Activated T-cell treated with anti-CD3 and anti-CD28 coated beads, Interleukin-2, amount 50 U/mL, for 24 hours (primary cell): ENCODE data around the gene CHRNB2.

Experiments
- DNase-seq: peaks from one replicate; pipeline ENCODE4 v3.0.0-alpha.2; 2020
- H3K27ac Mint-ChIP-seq: 2 replicates; pipeline ENCODE4 v1.8.0; 2020; ENCODE audit warnings: mild to moderate bottlenecking, mixed read lengths
- H3K27me3 Mint-ChIP-seq: 2 replicates; pipeline ENCODE4 v1.8.0; 2020; ENCODE audit warnings: mixed read lengths
- H3K36me3 Mint-ChIP-seq: 2 replicates; pipeline ENCODE4 v1.8.0; 2020; ENCODE audit warnings: low read depth, mixed read lengths
- H3K4me1 Mint-ChIP-seq: 2 replicates; pipeline ENCODE4 v1.8.0; 2020; ENCODE audit warnings: low read depth, mixed read lengths
- H3K4me3 Mint-ChIP-seq: 2 replicates; pipeline ENCODE4 v1.8.0; 2020; ENCODE audit warnings: mild to moderate bottlenecking, moderate library complexity, mixed read lengths
- H3K9me3 Mint-ChIP-seq: 2 replicates; pipeline ENCODE4 v1.8.0; 2020; ENCODE audit warnings: mixed read lengths

The CHRNB2 gene

DNA sequence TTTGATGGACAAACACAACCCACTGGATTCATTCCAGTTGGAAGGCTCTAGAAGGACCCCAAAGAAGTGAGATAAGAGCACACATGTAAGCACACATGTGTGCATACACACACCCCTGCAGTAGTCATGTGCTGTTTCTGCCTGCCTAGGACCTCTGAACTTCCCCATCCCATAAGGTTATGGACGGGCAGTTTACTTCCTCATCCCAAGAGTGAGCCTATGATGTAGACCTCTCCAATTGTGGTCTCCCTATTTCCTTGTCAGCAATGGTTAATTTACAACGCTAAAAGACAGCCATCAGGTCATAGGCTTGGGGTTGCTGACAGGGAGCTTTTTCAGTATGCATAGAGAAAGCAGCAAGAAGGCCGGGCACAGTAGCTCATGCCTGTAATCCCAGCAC is 55.8 kb downstream of the CHRNB2 start:
- no peaks in the 10 kb centered on the region for H3K27me3 Mint-ChIP-seq
- H3K4me3 Mint-ChIP-seq, result no peak overlapping the region
- H3K36me3 Mint-ChIP-seq, result peaks cover 77% of the 10 kb centered on the region
- H3K4me1 Mint-ChIP-seq, result peaks cover 68% of the 10 kb centered on the region
- peak overlapping the region; percentile 42 for H3K27ac Mint-ChIP-seq
- no peaks in the 10 kb centered on the region for H3K9me3 Mint-ChIP-seq
- no peak for DNase-seq

DNA sequence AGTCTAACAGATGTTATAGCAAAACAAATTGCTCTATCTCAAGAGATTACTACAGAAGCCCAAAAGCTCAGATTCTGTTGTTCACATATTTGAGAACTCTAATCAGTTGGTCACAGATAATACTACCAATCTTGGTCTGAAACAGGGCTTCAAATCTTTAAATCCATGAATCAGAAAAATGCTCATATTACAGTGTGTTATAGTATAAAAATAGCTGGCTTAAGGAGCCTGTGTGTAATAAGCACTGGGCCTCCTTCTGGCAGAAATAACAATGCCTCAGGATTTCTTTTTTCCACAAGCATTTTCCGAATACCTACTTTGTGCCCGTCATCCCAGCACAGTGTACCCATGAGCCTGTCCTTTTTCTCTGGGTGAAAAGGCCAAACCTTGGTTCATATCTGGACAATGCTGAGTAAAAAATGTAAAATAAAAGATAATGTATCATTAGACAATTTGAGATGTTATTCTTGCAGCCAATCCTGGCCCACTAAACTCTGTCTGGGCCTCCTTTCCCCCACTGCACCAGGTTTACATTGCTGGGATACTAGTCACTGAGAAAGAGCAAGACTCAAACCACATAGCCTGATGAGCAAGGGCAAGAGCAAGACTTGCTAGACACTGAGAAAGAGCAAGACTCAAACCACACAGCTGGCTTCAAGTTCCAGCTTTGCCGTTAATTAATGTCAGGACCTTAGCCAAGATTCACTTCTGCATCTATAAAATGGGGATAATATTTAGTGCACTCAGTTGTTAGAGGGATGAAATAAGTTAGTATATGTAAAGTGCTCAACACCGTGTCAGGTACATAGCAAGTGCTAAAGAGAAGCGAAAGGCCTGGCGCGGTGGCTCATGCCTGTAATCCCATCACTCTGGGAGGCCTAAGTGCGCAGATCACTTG is 57.4 kb downstream of the CHRNB2 start:
- H3K4me1 Mint-ChIP-seq, result peaks cover 66% of the 10 kb centered on the region

DNA sequence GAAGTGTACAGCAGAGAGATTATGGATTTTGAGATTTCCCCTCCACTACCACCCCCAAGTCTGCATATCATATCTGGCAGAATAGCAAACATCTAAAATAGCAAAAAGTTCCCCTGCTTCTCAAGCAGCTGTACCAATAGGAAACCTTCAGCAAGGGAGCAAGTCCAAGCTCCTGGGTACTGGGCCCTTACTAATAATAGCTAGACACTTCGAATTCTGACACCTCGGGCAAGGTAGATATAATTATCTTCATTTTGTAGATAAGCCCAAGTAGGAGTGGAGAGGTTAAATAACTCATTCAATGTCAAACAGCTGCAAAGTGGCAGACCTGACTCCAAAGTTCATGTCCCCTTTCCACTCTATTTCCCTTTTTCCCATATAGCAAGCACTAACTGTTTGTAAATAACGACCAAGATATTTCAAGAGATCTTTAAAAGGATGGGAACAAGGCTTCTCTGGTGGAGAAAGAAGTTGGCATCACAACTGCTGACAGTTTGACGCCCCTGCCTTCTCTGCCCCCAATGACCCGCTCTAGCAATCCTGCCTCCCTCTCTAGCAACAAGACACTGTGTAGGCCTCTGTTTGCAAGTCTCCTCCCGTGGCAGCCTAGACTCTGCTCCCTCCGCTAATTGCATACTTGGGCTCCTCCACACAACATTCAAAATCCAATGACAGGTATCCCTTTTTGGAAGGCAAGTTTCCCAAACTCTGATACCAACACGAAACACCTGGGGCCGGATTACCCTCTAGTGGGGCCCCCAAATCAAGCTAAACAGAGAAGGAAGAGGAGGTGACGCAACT is 59.1 kb downstream of the CHRNB2 start:
- H3K9me3 Mint-ChIP-seq, result peaks cover 5% of the 10 kb centered on the region
- DNase-seq, result no peak
- peak overlapping the region; percentile 92 for H3K4me3 Mint-ChIP-seq
- peaks cover 54% of the 10 kb centered on the region for H3K36me3 Mint-ChIP-seq
- peaks cover 59% of the 10 kb centered on the region for H3K4me1 Mint-ChIP-seq
- H3K27me3 Mint-ChIP-seq, result no peaks in the 10 kb centered on the region
- peak overlapping the region; percentile 99 for H3K27ac Mint-ChIP-seq

More for the DNA sequence above, 57.4 kb downstream of the CHRNB2 start:
- Mint-ChIP-seq H3K36me3 (peaks cover 62% of the 10 kb centered on the region), H3K27me3 (no peaks in the 10 kb centered on the region), H3K4me3 (peak overlapping the region; percentile 30), H3K9me3 (peaks cover 3% of the 10 kb centered on the region), H3K27ac (peak overlapping the region; percentile 20)
- no peak for DNase-seq

DNA sequence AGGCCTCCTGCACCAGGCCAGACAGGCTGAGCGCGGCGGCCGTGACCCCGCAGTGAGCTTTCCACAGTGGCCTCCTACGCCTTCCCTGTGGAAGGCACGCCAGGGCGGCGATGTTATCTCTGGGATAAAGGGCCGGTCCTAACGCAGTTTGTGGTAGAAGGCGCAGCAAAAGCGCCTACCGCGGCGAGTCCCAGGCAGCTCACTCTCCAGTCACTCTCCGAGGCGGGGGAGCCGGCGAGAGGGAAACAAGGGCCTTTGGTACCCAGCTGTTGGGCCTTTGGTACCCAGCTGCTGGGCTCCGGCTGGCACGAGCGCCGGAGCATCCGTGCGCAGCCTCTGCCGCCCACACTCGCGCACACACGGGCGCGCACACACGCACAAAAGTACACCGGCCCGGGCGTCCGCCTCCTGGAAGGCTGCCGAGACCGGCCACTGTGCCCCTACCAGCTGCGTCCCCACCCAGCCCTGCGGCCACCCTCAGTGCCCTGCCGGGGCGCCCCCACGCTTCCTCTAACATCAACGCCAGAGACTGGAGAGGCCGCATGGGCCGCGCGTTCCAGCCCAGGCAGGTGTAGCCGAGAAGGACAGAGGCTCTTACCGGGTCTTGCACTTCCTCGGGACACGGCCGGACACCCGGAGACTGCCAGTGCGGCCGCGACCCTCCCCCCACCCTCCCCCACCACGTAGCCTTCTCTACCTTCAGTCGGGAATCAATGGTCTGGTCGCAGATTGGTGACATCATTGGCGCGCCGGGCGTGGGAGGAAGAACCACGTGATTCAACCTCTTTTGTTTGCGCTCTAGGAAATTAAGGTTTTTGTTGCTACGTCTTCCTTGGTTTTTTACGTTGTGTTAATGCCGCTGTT is 59.9 kb downstream of the CHRNB2 start:
- Mint-ChIP-seq H3K27ac (peak overlapping the region; percentile 99), H3K4me3 (peak overlapping the region; percentile 92), H3K36me3 (peaks cover 46% of the 10 kb centered on the region), H3K27me3 (peaks cover 3% of the 10 kb centered on the region), H3K4me1 (peaks cover 51% of the 10 kb centered on the region), H3K9me3 (peaks cover 5% of the 10 kb centered on the region)
- peak; percentile 96 for DNase-seq

DNA sequence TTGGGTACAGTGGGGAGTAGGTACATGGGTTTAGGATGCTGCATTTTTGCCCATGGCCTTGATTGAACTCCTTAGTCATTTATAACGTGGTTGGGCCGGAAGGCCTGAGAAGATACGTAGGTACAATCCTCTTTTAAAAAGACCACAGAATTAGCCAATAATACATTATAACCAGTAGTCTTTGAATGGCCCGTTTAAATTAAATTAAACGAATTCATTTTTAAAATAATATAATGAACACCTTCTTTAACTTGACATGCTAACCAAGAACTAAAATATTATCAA is 60.5 kb downstream of the CHRNB2 start:
- Mint-ChIP-seq H3K4me3 (peak overlapping the region; percentile 92), H3K27me3 (peaks cover 3% of the 10 kb centered on the region), H3K4me1 (peaks cover 45% of the 10 kb centered on the region), H3K27ac (peak overlapping the region; percentile 99), H3K9me3 (peaks cover 5% of the 10 kb centered on the region), H3K36me3 (peaks cover 40% of the 10 kb centered on the region)
- DNase-seq, result no peak

DNA sequence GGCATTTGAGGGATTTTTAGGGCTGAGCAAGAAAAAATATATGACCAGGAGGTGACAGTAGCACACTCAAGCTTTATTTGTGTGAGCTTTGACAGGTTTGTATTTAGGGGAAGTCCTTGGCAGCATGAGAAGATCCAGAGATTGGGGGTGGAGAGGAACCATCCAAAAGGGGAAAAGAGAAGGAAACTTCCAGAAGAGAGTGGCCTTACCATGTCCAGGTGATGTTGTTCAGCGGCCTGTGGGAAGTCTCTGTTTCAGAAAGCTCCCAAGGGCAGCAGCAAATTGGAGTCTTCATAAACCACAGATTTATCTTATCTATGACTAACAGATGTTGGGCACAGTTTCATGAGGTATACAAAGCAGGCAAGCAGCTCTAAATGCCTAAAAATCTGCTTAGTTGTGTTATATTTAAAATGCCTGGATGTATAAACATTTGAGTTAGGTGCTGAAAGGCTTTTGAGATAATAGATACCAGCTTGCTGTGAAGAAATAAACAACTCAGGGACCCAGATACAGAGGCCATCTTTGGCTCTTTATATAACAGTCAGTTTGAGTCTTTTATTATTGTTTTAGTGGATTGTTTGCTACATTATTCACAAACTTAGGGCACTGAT is 61.6 kb downstream of the CHRNB2 start:
- Mint-ChIP-seq H3K9me3 (peaks cover 5% of the 10 kb centered on the region), H3K4me3 (peak overlapping the region; percentile 92), H3K27me3 (peaks cover 5% of the 10 kb centered on the region), H3K27ac (peak overlapping the region; percentile 99), H3K36me3 (peaks cover 29% of the 10 kb centered on the region), H3K4me1 (peaks cover 38% of the 10 kb centered on the region)
- no peak for DNase-seq
